ENCODE measurements around the gene TBXA2R.

TBXA2R gene

DNA sequence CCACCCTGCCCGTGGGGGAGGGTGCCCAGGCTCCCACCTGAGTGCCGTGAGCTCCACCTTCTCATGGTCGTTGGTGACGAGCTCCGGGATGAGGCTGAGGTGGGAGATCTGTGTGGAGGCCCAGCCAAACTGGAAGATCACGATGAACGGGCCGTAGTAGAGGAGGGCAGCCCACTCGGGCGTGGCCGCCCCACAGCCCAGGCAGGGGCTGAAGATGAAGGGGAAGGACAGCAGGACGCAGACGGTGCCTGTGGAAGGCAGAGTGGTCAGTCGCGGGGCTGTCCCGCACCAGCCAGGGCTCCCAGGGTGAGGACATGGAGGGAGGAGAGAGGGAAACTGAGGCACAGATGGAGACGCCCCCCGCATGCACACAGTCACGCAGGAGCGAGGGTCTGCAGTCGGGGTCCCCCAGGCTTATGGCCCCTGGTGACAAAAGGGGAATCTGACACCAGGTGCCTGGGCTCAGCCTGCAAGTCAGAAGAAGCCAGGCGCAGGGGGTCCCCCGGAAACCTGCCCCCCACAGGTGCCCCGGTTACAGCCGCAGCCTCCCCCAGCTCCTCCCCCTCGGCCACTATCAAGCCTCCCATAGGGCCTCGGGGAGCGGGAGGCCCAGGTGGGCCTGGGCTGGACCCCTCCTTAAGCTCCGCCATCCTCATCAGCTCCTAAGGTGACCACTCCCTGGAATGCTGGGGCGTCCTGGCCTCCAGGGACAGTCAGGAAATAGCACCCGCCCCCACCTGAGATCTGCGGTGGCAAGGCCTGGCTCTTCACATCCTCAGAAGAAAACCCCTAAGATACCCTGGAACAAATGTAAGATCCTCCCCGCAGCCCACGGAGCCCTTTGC, 55.5 kb downstream of the TBXA2R start:
- no peak for DNase-seq

GRCh38 chr19:3549816-3550215, 56.9 kb downstream of the TBXA2R start:
- no peak for DNase-seq

GRCh38 chr19:3548606-3549005, 58.1 kb downstream of the TBXA2R start:
- DNase-seq = no peak

DNA sequence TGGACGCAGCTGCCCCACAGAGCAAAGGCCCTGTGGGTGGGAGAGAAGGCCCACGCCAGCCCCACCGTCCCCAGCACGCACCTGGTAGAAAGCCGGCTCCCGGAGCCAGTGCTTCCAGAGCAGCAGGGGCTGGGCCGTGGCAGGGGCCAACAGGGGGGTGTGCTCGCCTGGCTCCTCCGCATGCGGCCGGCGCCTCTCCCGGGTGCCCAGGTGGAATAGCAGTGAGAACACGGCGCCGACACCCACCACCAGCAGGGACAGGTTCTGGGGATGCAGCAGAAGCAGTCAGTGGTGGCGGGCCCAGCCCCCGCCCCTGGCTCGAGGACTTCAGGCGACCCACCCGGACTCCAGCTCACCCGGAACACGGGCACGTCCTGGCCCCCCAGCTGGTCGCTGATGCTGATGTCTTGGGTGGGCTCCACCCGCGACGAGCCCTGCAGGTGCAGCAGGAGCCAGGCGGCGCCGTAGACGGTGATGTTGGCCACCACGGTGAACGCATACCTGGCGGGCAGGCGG, 58.9 kb downstream of the TBXA2R start:
- DNase-seq = no peak

DNA sequence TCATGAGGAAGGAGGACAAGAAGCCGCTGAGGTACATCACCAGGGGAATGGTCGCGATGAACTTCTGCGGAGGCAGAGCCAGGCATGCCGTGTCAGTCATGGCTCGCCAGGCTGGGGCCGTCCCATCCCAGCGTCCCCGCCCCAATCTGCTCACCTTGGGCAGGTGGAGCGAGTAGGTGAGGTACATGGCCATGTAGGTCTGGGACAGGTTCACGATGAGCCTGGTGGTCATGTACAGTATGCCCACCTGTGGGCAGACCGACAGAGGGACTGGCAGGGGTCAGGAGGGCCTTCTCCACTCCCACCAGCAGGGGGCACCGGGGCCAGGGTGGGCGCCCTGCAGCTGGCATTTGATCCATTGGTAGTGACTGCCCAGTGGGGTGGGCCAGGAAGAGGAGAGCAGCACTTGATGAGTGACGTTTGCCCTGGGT, 59.4 kb downstream of the TBXA2R start:
- DNase-seq = no peak

GRCh38 chr19:3546119-3546518, 60.6 kb downstream of the TBXA2R start:
- no peak for DNase-seq

DNA sequence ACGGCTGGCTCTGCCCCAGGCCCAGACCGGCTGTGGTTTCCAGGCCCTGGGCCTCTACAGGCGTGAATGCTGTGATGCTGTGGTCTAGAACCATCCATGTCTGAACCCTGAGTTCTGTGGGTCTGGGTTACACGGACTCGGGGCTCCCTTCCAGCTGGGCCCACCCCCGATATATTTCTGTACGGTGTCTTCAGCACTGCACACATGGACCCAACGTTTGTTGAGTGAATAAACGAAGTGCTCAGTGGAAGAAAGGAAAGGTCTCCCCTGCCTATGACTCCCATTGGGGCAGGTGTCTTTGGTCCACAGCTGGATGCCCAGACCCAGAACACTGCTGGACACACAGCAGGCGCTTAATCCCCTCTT, 61.0 kb downstream of the TBXA2R start:
- DNase-seq = no peak

DNA sequence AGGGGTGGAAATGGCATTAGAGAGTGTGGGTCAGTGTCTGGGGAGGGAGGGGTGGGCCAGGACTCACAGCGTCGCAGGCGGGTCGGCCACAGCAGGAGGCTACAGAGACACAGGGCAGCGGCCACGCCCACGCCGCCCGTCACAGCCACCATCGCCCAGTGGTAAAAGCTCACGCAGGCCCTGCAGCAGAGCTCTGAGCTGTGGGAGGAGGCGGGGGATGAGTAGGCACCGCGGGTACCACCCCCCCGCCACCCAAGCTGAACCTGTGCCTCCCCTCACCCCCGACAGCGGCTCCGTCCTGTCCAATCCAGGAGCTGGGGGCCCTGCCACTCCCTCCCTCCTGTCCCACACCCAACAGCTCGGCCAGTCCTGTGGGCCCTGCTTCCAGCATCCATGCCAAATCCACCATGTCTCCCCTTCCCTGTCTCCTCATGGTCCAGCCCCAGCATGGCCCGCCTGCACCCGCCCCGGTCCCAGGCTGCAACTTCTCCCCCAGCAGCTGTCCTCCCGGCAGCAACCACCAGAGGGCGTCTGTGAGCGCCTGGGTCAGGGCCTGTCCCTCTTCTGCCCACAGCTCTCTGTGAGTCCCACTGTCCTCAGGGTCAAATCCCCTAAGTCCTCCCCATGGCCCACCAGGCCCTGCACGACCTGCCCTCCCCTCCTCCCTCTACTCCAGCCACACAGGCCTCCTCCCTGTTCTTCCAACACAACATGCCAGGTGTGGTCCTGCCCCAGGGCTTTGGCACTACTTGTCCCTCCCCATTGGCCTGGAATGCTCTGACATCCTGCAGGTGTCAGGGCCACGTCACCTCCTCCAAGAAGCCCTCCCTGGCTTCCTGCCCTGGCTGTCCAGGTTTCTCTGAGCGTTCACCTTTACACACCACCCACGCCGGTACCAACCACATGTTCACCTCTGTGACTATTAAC, 61.7 kb downstream of the TBXA2R start:
- peak; percentile 2 for DNase-seq
